ENCODE data around the gene VRK1.
"Not testable (repeated sequence)": the region's sequence is repeated elsewhere in the genome, so short reads cannot be mapped to it uniquely, and the experiment has no call there.

VRK1 gene

DNA sequence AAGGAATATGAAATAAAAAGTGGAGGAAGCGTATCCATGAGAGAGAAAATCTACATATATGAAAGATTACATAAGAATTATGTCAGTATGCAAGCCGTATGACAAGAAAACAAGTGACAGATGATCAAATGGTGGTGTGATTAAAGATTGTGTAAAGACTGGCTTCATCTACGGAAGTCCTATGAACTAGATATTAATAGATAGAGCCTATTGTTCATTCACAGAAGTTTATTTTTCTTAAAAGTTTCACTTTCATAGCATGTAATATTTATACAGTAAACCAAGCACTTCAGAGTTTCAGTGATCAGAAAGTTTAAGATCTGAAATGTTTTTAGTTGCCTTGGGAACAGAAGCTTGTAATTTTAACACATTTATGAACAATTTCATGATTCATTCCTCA is 84.5 kb downstream of the VRK1 start:
- Histone ChIP-seq H3K36me3 (ENCODE audit: insufficient read depth) (no peaks in the 10 kb centered on the region), H3K9ac (no peak overlapping the region), H3K27ac (no peak overlapping the region; the same call in 1 of the 2 replicates), H4K20me1 (ENCODE audit: insufficient read depth) (no peaks in the 10 kb centered on the region), H3K27me3 (ENCODE audit: insufficient read depth, low read depth) (no peaks in the 10 kb centered on the region), H3K4me3 (IDR thresholded peaks at IDR 0.05; ENCODE audit: insufficient read depth, low read depth, low read length) (no peak overlapping the region), H3K79me2 (ENCODE audit: insufficient read depth, low read depth) (no peaks in the 10 kb centered on the region), H2AFZ (ENCODE audit: low read depth) (no peak overlapping the region), H3K4me2 (peak overlapping the region; percentile 33; the same call in 1 of the 2 replicates), H3K4me1 (ENCODE audit: low read depth, poor library complexity, severe bottlenecking) (peaks cover 24% of the 10 kb centered on the region)
- TF ChIP-seq, protein P1, sequence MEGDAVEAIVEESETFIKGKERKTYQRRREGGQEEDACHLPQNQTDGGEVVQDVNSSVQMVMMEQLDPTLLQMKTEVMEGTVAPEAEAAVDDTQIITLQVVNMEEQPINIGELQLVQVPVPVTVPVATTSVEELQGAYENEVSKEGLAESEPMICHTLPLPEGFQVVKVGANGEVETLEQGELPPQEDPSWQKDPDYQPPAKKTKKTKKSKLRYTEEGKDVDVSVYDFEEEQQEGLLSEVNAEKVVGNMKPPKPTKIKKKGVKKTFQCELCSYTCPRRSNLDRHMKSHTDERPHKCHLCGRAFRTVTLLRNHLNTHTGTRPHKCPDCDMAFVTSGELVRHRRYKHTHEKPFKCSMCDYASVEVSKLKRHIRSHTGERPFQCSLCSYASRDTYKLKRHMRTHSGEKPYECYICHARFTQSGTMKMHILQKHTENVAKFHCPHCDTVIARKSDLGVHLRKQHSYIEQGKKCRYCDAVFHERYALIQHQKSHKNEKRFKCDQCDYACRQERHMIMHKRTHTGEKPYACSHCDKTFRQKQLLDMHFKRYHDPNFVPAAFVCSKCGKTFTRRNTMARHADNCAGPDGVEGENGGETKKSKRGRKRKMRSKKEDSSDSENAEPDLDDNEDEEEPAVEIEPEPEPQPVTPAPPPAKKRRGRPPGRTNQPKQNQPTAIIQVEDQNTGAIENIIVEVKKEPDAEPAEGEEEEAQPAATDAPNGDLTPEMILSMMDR (conservative IDR thresholded peaks at IDR 0.05; ENCODE audit: low read depth, low read length), result no peak

DNA sequence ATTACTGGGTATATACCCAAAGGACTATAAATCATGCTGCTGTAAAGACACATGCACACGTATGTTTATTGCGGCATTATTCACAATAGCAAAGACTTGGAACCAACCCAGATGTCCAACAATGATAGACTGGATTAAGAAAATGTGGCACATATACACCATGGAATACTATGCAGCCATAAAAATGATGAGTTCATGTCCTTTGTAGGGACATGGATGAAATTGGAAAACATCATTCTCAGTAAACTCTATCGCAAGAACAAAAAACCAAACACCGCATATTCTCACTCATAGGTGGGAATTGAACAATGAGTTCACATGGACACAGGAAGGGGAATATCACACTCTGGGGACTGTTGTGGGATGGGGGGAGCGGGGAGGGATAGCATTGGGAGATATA is 86.8 kb downstream of the VRK1 start:
- not testable (repeated sequence) for H2AFZ ChIP-seq (ENCODE audit: low read depth); H3K27ac ChIP-seq; H3K4me3 ChIP-seq (IDR thresholded peaks at IDR 0.05; ENCODE audit: insufficient read depth, low read depth, low read length)

GRCh38 chr14:96888158-96888557 is 91.0 kb downstream of the VRK1 start:
- Histone ChIP-seq H3K9ac (no peak overlapping the region), H2AFZ (ENCODE audit: low read depth) (no peak overlapping the region), H3K4me2 (peak overlapping the region; percentile 49), H3K4me3 (IDR thresholded peaks at IDR 0.05; ENCODE audit: insufficient read depth, low read depth, low read length) (no peak overlapping the region), H3K27ac (peak overlapping the region; percentile 45; the same call in 1 of the 2 replicates), H3K36me3 (ENCODE audit: insufficient read depth) (no peaks in the 10 kb centered on the region), H3K79me2 (ENCODE audit: insufficient read depth, low read depth) (no peaks in the 10 kb centered on the region), H3K4me1 (ENCODE audit: low read depth, poor library complexity, severe bottlenecking) (peaks cover 43% of the 10 kb centered on the region), H3K27me3 (ENCODE audit: insufficient read depth, low read depth) (no peaks in the 10 kb centered on the region), H4K20me1 (ENCODE audit: insufficient read depth) (no peaks in the 10 kb centered on the region)
- TF ChIP-seq, protein P1 (conservative IDR thresholded peaks at IDR 0.05; ENCODE audit: low read depth, low read length), result no peak

More for the DNA sequence above, 86.8 kb downstream of the VRK1 start:
- not testable (repeated sequence) for H3K9ac ChIP-seq; H3K4me2 ChIP-seq; H3K27me3 ChIP-seq (ENCODE audit: insufficient read depth, low read depth); H3K79me2 ChIP-seq (ENCODE audit: insufficient read depth, low read depth); H4K20me1 ChIP-seq (ENCODE audit: insufficient read depth); H3K36me3 ChIP-seq (ENCODE audit: insufficient read depth)
- H3K4me1 ChIP-seq (ENCODE audit: low read depth, poor library complexity, severe bottlenecking), result peaks cover 47% of the 10 kb centered on the region

DNA sequence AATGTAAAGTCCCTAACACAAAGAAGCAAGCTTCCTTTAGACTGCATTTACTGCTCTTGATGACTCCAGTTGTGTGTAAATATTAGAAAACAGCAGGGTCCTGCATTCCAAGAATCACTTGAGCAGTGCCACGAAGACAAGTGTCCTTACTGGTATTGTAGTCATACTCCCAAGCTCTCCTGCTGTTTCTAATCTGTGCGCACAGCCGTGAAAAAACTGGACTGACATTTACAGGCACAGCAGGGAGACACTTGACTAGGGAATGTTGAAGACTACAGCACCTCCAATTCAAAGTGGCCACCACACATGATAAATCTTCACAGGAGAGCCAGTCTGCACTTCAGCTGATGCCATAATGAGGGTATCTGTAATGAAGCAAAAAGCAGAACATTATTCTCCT is 91.4 kb downstream of the VRK1 start:
- no peaks in the 10 kb centered on the region for H3K36me3 ChIP-seq (ENCODE audit: insufficient read depth)
- H3K27me3 ChIP-seq (ENCODE audit: insufficient read depth, low read depth), result no peaks in the 10 kb centered on the region
- H3K27ac ChIP-seq, result peak overlapping the region; percentile 45; the same call in 1 of the 2 replicates

GRCh38 chr14:96889091-96889490 is 91.9 kb downstream of the VRK1 start:
- H3K4me1 ChIP-seq (ENCODE audit: low read depth, poor library complexity, severe bottlenecking), result peaks cover 43% of the 10 kb centered on the region
- H3K27me3 ChIP-seq (ENCODE audit: insufficient read depth, low read depth), result no peaks in the 10 kb centered on the region
- no peaks in the 10 kb centered on the region for H3K79me2 ChIP-seq (ENCODE audit: insufficient read depth, low read depth)
- H3K36me3 ChIP-seq (ENCODE audit: insufficient read depth), result no peaks in the 10 kb centered on the region
- no peak overlapping the region for H3K9ac ChIP-seq
- no peak overlapping the region for H3K4me3 ChIP-seq (IDR thresholded peaks at IDR 0.05; ENCODE audit: insufficient read depth, low read depth, low read length)
- no peak overlapping the region for H2AFZ ChIP-seq (ENCODE audit: low read depth)
- H3K27ac ChIP-seq, result no peak overlapping the region
- TF ChIP-seq, protein P1 (conservative IDR thresholded peaks at IDR 0.05; ENCODE audit: low read depth, low read length), result no peak
- H3K4me2 ChIP-seq, result peak overlapping the region; percentile 49; the same call in 1 of the 2 replicates
- no peaks in the 10 kb centered on the region for H4K20me1 ChIP-seq (ENCODE audit: insufficient read depth)

More for the DNA sequence above, 91.4 kb downstream of the VRK1 start:
- Histone ChIP-seq H3K4me2 (peak overlapping the region; percentile 49), H3K4me1 (ENCODE audit: low read depth, poor library complexity, severe bottlenecking) (peaks cover 43% of the 10 kb centered on the region), H3K9ac (no peak overlapping the region), H2AFZ (ENCODE audit: low read depth) (no peak overlapping the region), H4K20me1 (ENCODE audit: insufficient read depth) (no peaks in the 10 kb centered on the region), H3K4me3 (IDR thresholded peaks at IDR 0.05; ENCODE audit: insufficient read depth, low read depth, low read length) (no peak overlapping the region), H3K79me2 (ENCODE audit: insufficient read depth, low read depth) (no peaks in the 10 kb centered on the region)
- TF ChIP-seq, protein P1 (conservative IDR thresholded peaks at IDR 0.05; ENCODE audit: low read depth, low read length), result no peak

All from KMS-11 (cell line).